HepG2 (cell line): ENCODE measurements around the gene BIRC6. TPM values are rescaled to one million over a fixed set of nuclear protein-coding genes. Genes with fewer than 3 reads are reported as not detected.

Experiments
- CAMTA2 ChIP-seq: sonication (generic); formaldehyde crosslinking; IDR thresholded peaks from 2 replicates; pipeline ENCODE4 v1.4.0; 2020; ENCODE audit warnings: mild to moderate bottlenecking, missing genetic modification reagents, borderline replicate concordance
- FOXM1 ChIP-seq: sonication (generic); formaldehyde crosslinking; IDR thresholded peaks from 2 replicates; pipeline ENCODE4 v1.5.0; 2020; ENCODE audit warnings: missing genetic modification reagents
- GABPB1 ChIP-seq: IDR thresholded peaks from 2 replicates; pipeline ENCODE4 v1.6.1; 2016; ENCODE audit warnings: mild to moderate bottlenecking, missing genetic modification reagents, moderate library complexity, missing compliant biosample characterization
- HIVEP1 ChIP-seq: sonication (generic); formaldehyde crosslinking; IDR thresholded peaks from 2 replicates; pipeline ENCODE4 v1.4.0; 2020; ENCODE audit warnings: mild to moderate bottlenecking, missing genetic modification reagents
- HOXD1 ChIP-seq: sonication (generic); formaldehyde crosslinking; IDR thresholded peaks from 2 replicates; pipeline ENCODE4 v1.5.0; 2020; ENCODE audit warnings: missing genetic modification reagents
- KAT2B ChIP-seq: fragments of 150-350 bp; IDR thresholded peaks from 2 replicates; pipeline ENCODE4 v1.6.1; 2014; ENCODE audit warnings: low read depth, low read length, borderline replicate concordance
- KMT2A ChIP-seq: sonication (generic); formaldehyde crosslinking; IDR thresholded peaks from 2 replicates; pipeline ENCODE4 v1.4.0; 2020; ENCODE audit warnings: missing genetic modification reagents
- MEIS2 ChIP-seq: sonication (generic); formaldehyde crosslinking; IDR thresholded peaks from 2 replicates; pipeline ENCODE4 v1.9.0; 2021; ENCODE audit warnings: mild to moderate bottlenecking, missing genetic modification reagents
- MLLT10 ChIP-seq: sonication (generic); formaldehyde crosslinking; IDR thresholded peaks from 2 replicates; pipeline ENCODE4 v1.4.0; 2020; ENCODE audit warnings: missing genetic modification reagents
- POLR2G ChIP-seq: fragments of 200-400 bp; formaldehyde crosslinking; IDR thresholded peaks from 2 replicates; pipeline ENCODE4 v1.6.1; 2018; ENCODE audit warnings: mild to moderate bottlenecking, low read depth, low read length, moderate library complexity
- RARG ChIP-seq: sonication (generic); formaldehyde crosslinking; IDR thresholded peaks from 2 replicates; pipeline ENCODE4 v1.4.0; 2020; ENCODE audit warnings: low read depth, mild to moderate bottlenecking, missing genetic modification reagents
- SMAD3 ChIP-seq: sonication (generic); formaldehyde crosslinking; IDR thresholded peaks from 2 replicates; pipeline ENCODE4 v1.4.0; 2020; ENCODE audit warnings: missing genetic modification reagents
- SMARCE1 ChIP-seq: fragments of 450-650 bp; IDR thresholded peaks from 2 replicates; pipeline ENCODE4 v1.6.1; 2017; ENCODE audit warnings: borderline replicate concordance
- SP1 ChIP-seq, 2 experiments: fragments of 450-650 bp in 1 of 2; sonication (generic) in 1 of 2; formaldehyde crosslinking in 1 of 2; IDR thresholded peaks; 2 replicates each; pipeline versions ENCODE4 v1.4.0 to v1.6.1; 2016 to 2020; ENCODE audit warnings: missing genetic modification reagents in 1 of 2
- SUZ12 ChIP-seq: fragments of 150-350 bp; IDR thresholded peaks from 2 replicates; pipeline ENCODE4 v1.6.1; 2014; ENCODE audit warnings: low read depth, low read length
- TBL1XR1 ChIP-seq: fragments of 150-350 bp; IDR thresholded peaks from 2 replicates; pipeline ENCODE4 v1.6.1; 2014; ENCODE audit warnings: borderline replicate concordance, low read length; ENCODE audit not compliant: partially characterized antibody
- ZC3H13 ChIP-seq: sonication (generic); formaldehyde crosslinking; IDR thresholded peaks from 2 replicates; pipeline ENCODE4 v1.8.1; 2023; ENCODE audit warnings: mild to moderate bottlenecking, missing genetic modification reagents, moderate library complexity
- ZNF282 ChIP-seq: fragments of 450-650 bp; IDR thresholded peaks from 2 replicates; pipeline ENCODE4 v1.6.1; 2018; ENCODE audit not compliant: partially characterized antibody
- ZNF326 ChIP-seq: sonication (generic); formaldehyde crosslinking; IDR thresholded peaks from 2 replicates; pipeline ENCODE4 v1.4.0; 2020; ENCODE audit warnings: missing genetic modification reagents, borderline replicate concordance
- ZNF382 ChIP-seq: sonication (generic); formaldehyde crosslinking; IDR thresholded peaks from 2 replicates; pipeline ENCODE4 v1.5.0; 2020; ENCODE audit warnings: missing genetic modification reagents, mild to moderate bottlenecking, borderline replicate concordance
- ZNF510 ChIP-seq: sonication (generic); formaldehyde crosslinking; IDR thresholded peaks from 2 replicates; pipeline ENCODE4 v1.4.0; 2020; ENCODE audit warnings: low read depth, mild to moderate bottlenecking, missing genetic modification reagents
- ZNF83 ChIP-seq: sonication (generic); formaldehyde crosslinking; IDR thresholded peaks from 2 replicates; pipeline ENCODE4 v1.4.0; 2020; ENCODE audit warnings: missing genetic modification reagents, mild to moderate bottlenecking, borderline replicate concordance
- ZNF891 ChIP-seq: sonication (generic); formaldehyde crosslinking; IDR thresholded peaks from 2 replicates; pipeline ENCODE4 v1.5.0; 2020; ENCODE audit warnings: mild to moderate bottlenecking, missing genetic modification reagents
- polyA plus RNA-seq, 8 experiments: library from polyadenylated mRNA; depleted of rRNA in 3 of 8; stranded (reverse) in 7 of 8; unstranded in 1 of 8; fragments of >200 nt; fragmentation: Illumina TruSeq in 4 of 8; extraction: Trizol in 4 of 8; gene quantifications; 2 replicates each; pipeline versions ENCODE4 v1.2.1 to v1.2.3, GENCODE V29; 2011 to 2016; ENCODE audit warnings: low read depth in 4 of 8, missing spikeins in 1 of 8, mixed read lengths in 1 of 8; ENCODE audit not compliant: insufficient read depth in 1 of 8
- total RNA-seq, 5 experiments: library from RNA; depleted of rRNA; stranded (reverse); fragments of >200 nt; fragmentation: Illumina TruSeq; extraction: Trizol; gene quantifications; 2 replicates each; pipeline ENCODE4 v1.2.3, GENCODE V29; 2016; ENCODE audit warnings: low read depth in 1 of 5
- TF ChIP-seq, protein P1 (sequence below): sonication (generic); formaldehyde crosslinking; IDR thresholded peaks from 2 replicates; pipeline ENCODE4 v1.8.0; 2022; ENCODE audit warnings: low read depth, missing genetic modification reagents
- TF ChIP-seq, protein P2 (sequence below): sonication (generic); formaldehyde crosslinking; IDR thresholded peaks from 2 replicates; pipeline ENCODE4 v1.4.0; 2020; ENCODE audit warnings: missing genetic modification reagents
- TF ChIP-seq, protein P3 (sequence below): sonication (generic); formaldehyde crosslinking; IDR thresholded peaks from 2 replicates; pipeline ENCODE4 v1.5.0; 2020; ENCODE audit warnings: missing genetic modification reagents

Gene BIRC6
- total and polyA plus RNA-seq, 2 of the 13 experiments (the other 11 are each of a cell fraction or from before 2014, with no cell fraction given): 65.6 to 120 TPM

- no peak for TF ChIP-seq FOXM1 (CRISPR knock-in tag)
- no peak for TF ChIP-seq ZNF282
- no peak for TF ChIP-seq ZNF510 (CRISPR knock-in tag)
- TF ChIP-seq SUZ12: peak; percentile 38; the same call in 1 of the 2 replicates
- TF ChIP-seq HIVEP1: peak; percentile 92
- TF ChIP-seq SMAD3 (CRISPR knock-in tag): peak; percentile 68; the same call in 1 of the 2 replicates
- TF ChIP-seq TBL1XR1: no peak
- peak; percentile 90 for TF ChIP-seq KMT2A
- TF ChIP-seq ZNF83 (CRISPR knock-in tag): no peak
- TF ChIP-seq ZC3H13 (CRISPR knock-in tag): peak; percentile 75; the same call in 1 of the 2 replicates
- TF ChIP-seq POLR2G: peak; percentile 95
- TF ChIP-seq, protein P1, sequence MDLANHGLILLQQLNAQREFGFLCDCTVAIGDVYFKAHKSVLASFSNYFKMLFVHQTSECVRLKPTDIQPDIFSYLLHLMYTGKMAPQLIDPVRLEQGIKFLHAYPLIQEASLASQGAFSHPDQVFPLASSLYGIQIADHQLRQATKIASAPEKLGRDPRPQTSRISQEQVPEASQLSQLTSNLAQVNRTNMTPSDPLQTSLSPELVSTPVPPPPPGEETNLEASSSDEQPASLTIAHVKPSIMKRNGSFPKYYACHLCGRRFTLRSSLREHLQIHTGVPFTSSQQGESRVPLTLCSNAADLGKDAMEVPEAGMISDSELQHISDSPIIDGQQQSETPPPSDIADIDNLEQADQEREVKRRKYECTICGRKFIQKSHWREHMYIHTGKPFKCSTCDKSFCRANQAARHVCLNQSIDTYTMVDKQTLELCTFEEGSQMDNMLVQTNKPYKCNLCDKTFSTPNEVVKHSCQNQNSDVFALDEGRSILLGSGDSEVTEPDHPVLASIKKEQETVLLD: no peak
- TF ChIP-seq MEIS2 (CRISPR knock-in tag): no peak
- no peak for TF ChIP-seq SMARCE1
- TF ChIP-seq SP1 (IDR thresholded peaks at IDR 0.05): no peak
- TF ChIP-seq SP1 (CRISPR knock-in tag; IDR thresholded peaks at IDR 0.05): peak; percentile 85; the same call in 1 of the 2 replicates
- TF ChIP-seq, protein P2, sequence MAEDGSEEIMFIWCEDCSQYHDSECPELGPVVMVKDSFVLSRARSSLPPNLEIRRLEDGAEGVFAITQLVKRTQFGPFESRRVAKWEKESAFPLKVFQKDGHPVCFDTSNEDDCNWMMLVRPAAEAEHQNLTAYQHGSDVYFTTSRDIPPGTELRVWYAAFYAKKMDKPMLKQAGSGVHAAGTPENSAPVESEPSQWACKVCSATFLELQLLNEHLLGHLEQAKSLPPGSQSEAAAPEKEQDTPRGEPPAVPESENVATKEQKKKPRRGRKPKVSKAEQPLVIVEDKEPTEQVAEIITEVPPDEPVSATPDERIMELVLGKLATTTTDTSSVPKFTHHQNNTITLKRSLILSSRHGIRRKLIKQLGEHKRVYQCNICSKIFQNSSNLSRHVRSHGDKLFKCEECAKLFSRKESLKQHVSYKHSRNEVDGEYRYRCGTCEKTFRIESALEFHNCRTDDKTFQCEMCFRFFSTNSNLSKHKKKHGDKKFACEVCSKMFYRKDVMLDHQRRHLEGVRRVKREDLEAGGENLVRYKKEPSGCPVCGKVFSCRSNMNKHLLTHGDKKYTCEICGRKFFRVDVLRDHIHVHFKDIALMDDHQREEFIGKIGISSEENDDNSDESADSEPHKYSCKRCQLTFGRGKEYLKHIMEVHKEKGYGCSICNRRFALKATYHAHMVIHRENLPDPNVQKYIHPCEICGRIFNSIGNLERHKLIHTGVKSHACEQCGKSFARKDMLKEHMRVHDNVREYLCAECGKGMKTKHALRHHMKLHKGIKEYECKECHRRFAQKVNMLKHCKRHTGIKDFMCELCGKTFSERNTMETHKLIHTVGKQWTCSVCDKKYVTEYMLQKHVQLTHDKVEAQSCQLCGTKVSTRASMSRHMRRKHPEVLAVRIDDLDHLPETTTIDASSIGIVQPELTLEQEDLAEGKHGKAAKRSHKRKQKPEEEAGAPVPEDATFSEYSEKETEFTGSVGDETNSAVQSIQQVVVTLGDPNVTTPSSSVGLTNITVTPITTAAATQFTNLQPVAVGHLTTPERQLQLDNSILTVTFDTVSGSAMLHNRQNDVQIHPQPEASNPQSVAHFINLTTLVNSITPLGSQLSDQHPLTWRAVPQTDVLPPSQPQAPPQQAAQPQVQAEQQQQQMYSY (CRISPR knock-in tag): 0 out of 2 replicates have a peak, but pooled peaks have one; percentile 13
- TF ChIP-seq ZNF326 (CRISPR knock-in tag): no peak
- TF ChIP-seq, protein P3, sequence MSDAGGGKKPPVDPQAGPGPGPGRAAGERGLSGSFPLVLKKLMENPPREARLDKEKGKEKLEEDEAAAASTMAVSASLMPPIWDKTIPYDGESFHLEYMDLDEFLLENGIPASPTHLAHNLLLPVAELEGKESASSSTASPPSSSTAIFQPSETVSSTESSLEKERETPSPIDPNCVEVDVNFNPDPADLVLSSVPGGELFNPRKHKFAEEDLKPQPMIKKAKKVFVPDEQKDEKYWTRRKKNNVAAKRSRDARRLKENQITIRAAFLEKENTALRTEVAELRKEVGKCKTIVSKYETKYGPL: no peak
- no peak for TF ChIP-seq CAMTA2 (CRISPR knock-in tag)
- no peak for TF ChIP-seq MLLT10 (CRISPR knock-in tag)
- TF ChIP-seq ZNF891 (CRISPR knock-in tag): 0 out of 2 replicates have a peak, but pooled peaks have one; percentile 37
- TF ChIP-seq RARG: no peak
- TF ChIP-seq GABPB1: peak; percentile 85
- peak; percentile 51; the same call in 1 of the 2 replicates for TF ChIP-seq HOXD1 (CRISPR knock-in tag)
- no peak for TF ChIP-seq KAT2B
- no peak for TF ChIP-seq ZNF382 (CRISPR knock-in tag)
Observed at GRCh38 chr2:32627814-32628579, 271.2 kb downstream of the BIRC6 start, which contains the start of gene TTC27 (continued).
